ENCODE measurements around the gene KLF11.

- no peak for TF ChIP-seq POLR2AphosphoS5 (IDR thresholded peaks at IDR 0.05; ENCODE audit: borderline replicate concordance, low read depth, low read length)
- no peak for TF ChIP-seq EZH2 (IDR thresholded peaks at IDR 0.05)
- TF ChIP-seq FOXP2 (optimal IDR thresholded peaks at IDR 0.05; ENCODE audit: control extremely low read depth, extremely low read length, insufficient read depth) = no peak
These were observed 20.9 kb upstream of the KLF11 start for GRCh38 chr2:10022445-10022844.

Measured in SK-N-MC (cell line).